Right ventricle myocardium inferior (tissue), 1 donor: ENCODE measurements around the gene FNIP2. TPM values are rescaled to one million over a fixed set of nuclear protein-coding genes. Genes with fewer than 3 reads are reported as not detected.

ENCODE experiments used
- ATAC-seq: fragments of 200-7000 bp; cut with Tn5 transposase; one replicate; pipeline ENCODE4 v1.9.1; 2020; ENCODE audit warnings: mild to moderate bottlenecking, moderate library complexity
- DNase-seq: peaks from one replicate; pipeline ENCODE4 v3.0.0; 2021; ENCODE audit errors: missing footprints
- intact Hi-C: fragments of 100-400 bp; cut with DNase I; formaldehyde crosslinking; loops from one replicate; pipeline ENCODE4 v1.11.0; 2022
- total RNA-seq: library from RNA; stranded (reverse); fragmentation: NEBNext Ultra II Directional; extraction: Animal tissue kit (Norgen Biotek cat#: 25700); gene quantifications from one replicate; pipeline ENCODE4 v1.2.1, GENCODE V29; 2021
- donor health status: DM: no; HTN: yes; CAD: no; lungs with severe emphysema.

The FNIP2 gene
- total RNA-seq, 1 donor from 2014 or later: 46.2 TPM

- ATAC-seq: no peak
- intact Hi-C loops: loop anchor here (1.0 to 2.0 kb wide), 2 partner anchors 81 to 120 kb away; partner anchors contain the start of gene FNIP2
- DNase-seq: no peak
These were observed 80.9 kb downstream of the FNIP2 start for GRCh38 chr4:158849681-158850080.

- no peak for ATAC-seq
- DNase-seq: no peak
- intact Hi-C loops: loop anchor here (1.0 to 2.0 kb wide), 2 partner anchors 82 to 121 kb away; partner anchors contain the start of gene FNIP2
These were observed 81.5 kb downstream of the FNIP2 start for GRCh38 chr4:158850371-158850770.

- no peak for ATAC-seq
- DNase-seq: no peak
- intact Hi-C loops: loop anchor here (1.0 to 2.0 kb wide), 2 partner anchors 82 to 122 kb away; partner anchors contain the start of gene FNIP2
These were observed 82.2 kb downstream of the FNIP2 start for GRCh38 chr4:158850800-158851644.

GRCh38 chr4:158854236-158854635, 85.4 kb downstream of the FNIP2 start:
- no peak for DNase-seq
- ATAC-seq: no peak
- intact Hi-C loops: no loop called here

GRCh38 chr4:158856852-158857251, 88.0 kb downstream of the FNIP2 start:
- ATAC-seq (peak; percentile 61), DNase-seq (no peak)
- intact Hi-C loops: loop anchor here (2.0 kb wide), 2 partner anchors 318 to 346 kb away; no protein-coding TSS in a partner anchor

GRCh38 chr4:158857951-158858350, 89.1 kb downstream of the FNIP2 start:
- intact Hi-C loops: loop anchor here (2.0 kb wide), 2 partner anchors 317 to 345 kb away; no protein-coding TSS in a partner anchor
- ATAC-seq (no peak), DNase-seq (no peak)

- ATAC-seq (no peak), DNase-seq (no peak)
These were observed 89.8 kb downstream of the FNIP2 start for GRCh38 chr4:158858410-158859199.

GRCh38 chr4:158859661-158860060, 90.8 kb downstream of the FNIP2 start:
- no peak for ATAC-seq
- no peak for DNase-seq
- intact Hi-C loops: no loop called here

More at GRCh38 chr4:158858410-158859199, 89.8 kb downstream of the FNIP2 start:
- intact Hi-C loops: no loop called here

GRCh38 chr4:158860856-158861255, 92.0 kb downstream of the FNIP2 start:
- ATAC-seq: no peak
- no peak for DNase-seq
- intact Hi-C loops: no loop called here

GRCh38 chr4:158861281-158861680, 92.5 kb downstream of the FNIP2 start:
- ATAC-seq: no peak
- no peak for DNase-seq
- intact Hi-C loops: no loop called here

GRCh38 chr4:158861766-158862165, 92.9 kb downstream of the FNIP2 start:
- intact Hi-C loops: no loop called here
- ATAC-seq (no peak), DNase-seq (no peak)

GRCh38 chr4:158863296-158863695, 94.5 kb downstream of the FNIP2 start:
- intact Hi-C loops: no loop called here

GRCh38 chr4:158865520-158866177, 96.8 kb downstream of the FNIP2 start:
- intact Hi-C loops: loop anchor here (2.0 kb wide), 1 partner anchor 581 kb away; no protein-coding TSS in a partner anchor
- no peak for ATAC-seq
- DNase-seq: no peak

More at GRCh38 chr4:158863296-158863695, 94.5 kb downstream of the FNIP2 start:
- ATAC-seq: no peak
- no peak for DNase-seq

- ATAC-seq (no peak), DNase-seq (no peak)
- intact Hi-C loops: no loop called here
These were observed 100.2 kb downstream of the FNIP2 start for GRCh38 chr4:158869001-158869400.

GRCh38 chr4:158869761-158870160, 100.9 kb downstream of the FNIP2 start:
- intact Hi-C loops: loop anchor here (10.0 kb wide), 1 partner anchor 235 kb away; the partner anchor contains the start of gene RAPGEF2
- DNase-seq (no peak), ATAC-seq (no peak)

GRCh38 chr4:158870282-158870625, 101.4 kb downstream of the FNIP2 start:
- intact Hi-C loops: loop anchor here (10.0 kb wide), 1 partner anchor 235 kb away; the partner anchor contains the start of gene RAPGEF2
- DNase-seq (no peak), ATAC-seq (no peak)

- DNase-seq: no peak
- ATAC-seq: no peak
- intact Hi-C loops: loop anchor here (10.0 kb wide), 1 partner anchor 234 kb away; the partner anchor contains the start of gene RAPGEF2
These were observed 102.0 kb downstream of the FNIP2 start for GRCh38 chr4:158870626-158871334.

- ATAC-seq (peak; percentile 44), DNase-seq (no peak)
- intact Hi-C loops: loop anchor here (10.0 kb wide), 1 partner anchor 233 kb away; the partner anchor contains the start of gene RAPGEF2
These were observed 102.5 kb downstream of the FNIP2 start for GRCh38 chr4:158871335-158871724.
